ENCODE measurements around the gene LRRC56.

Gene LRRC56

DNA sequence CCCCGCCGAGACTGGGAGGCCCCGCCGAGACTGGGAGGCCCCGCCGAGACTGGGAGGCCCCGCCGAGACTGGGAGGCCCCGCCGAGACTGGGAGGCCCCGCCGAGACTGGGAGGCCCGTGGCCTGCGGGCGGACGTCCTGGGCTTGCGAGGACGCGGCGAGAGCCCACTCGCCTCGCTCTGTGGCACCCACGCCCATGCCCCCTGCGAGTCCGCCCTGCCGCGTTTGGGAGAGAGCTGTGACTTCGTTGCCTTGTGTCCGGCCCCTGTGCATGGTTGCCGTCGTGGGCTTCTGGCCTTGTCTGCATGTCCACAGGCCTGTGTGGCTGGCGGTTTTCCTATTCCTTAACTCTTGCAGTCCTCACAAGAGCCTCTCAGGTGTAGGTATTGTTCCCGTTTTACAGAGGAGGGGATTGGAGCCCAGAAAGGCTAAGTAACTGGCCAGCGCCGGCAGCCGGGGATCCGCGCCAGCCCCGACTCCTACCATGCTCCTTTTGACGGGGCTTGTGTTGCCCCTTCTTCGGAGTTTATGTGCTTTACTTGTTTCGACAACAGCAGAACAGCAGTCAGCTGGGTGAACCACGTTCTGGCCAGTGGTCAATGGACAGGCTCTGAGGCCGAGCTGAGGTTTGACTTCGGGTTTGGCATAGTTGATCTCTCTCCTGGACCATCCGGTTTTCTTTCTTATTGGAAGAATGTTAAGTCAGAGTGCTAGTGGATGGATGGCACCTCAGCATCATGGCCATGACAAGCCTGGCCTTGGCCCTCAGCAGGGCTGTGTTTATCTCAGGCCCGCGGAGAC, 39.7 kb downstream of the LRRC56 start:
- DNase-seq = no peak

DNA sequence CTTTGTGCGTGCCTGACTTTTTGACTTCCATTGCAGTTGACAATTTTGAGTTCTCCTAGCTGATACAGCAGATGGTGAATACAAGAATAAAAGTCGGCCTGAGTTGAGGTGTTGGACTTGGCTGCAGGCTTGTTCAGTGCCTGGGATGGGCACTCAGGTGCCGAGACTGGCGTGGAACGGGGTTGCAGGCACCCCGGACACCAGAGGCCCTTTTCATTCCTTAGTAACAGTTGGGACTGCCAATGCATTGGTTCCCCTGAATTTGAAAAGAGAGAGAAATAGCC, 40.2 kb downstream of the LRRC56 start:
- DNase-seq = no peak

DNA sequence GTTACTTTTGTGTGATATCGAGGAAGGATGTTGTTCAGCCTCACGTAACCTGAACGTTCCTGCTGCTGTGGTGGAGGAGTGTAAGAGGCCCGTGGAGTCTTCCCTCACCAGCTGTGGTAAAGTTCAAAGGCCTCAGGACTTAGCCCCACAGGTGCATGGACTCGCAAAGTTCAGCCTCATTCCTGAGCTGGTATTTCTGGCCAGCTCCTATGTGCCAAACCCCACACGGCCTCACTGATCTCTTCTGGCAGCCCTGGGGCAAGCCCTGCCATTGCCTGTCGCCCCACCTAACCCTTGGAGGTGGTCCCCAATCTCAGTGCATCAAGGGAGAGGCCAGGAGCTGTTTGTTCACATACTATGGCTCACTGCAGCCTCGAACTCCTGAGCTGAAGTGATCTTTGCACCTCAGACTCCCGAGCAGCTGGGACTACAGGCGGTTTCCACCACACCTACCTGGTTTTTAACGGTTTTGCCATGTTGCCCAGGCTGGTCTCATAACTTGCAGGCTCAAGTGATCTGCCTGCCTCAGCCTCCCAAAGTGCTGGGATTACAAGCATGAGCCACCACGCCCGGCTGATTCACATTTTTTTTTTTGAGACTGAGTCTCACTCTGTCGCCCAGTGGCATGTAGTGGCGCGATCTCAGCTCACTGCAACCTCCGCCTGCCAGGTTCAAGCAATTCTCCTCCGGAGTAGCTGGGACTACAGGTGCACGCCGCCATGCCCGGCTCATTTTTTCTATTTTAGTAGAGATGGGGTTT, 41.1 kb downstream of the LRRC56 start:
- no peak for DNase-seq

DNA sequence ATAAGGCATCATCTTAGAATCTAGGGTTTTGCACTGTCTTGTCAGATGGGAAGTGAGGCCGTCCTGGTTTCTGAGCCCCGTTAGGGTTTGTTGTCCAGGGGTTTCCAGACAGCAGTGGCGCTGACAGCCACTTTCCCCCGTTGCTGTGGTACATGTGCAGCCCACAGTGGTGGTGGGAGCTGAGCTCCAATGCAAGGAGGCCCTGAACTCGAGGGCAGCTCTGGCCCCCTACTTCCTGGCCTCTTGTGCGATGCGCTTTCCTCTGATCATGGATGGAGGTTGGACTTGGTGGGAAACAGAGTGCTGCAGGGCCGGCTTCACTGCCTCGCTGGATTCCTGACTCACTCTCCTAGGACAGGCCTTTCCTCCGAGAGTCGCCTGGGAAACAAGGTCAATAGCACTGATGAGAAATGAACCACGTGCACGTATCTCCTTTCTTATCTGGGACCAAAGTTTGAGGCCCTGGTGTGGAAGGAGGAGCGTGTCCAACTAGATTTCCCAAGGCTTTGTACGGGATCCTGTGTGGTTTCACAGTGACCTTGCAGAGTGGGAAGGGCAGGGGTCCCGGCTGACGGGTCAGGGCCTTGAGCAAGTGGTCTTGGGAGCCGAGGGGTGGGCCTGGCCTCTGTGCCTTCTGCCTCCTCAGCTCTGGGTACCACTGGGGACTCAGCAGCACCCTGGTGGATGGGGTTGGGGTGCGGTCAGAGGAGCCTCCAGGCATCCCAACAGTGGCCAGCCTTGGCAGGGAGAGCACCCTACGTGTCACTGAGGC, 42.7 kb downstream of the LRRC56 start:
- DNase-seq = no peak

DNA sequence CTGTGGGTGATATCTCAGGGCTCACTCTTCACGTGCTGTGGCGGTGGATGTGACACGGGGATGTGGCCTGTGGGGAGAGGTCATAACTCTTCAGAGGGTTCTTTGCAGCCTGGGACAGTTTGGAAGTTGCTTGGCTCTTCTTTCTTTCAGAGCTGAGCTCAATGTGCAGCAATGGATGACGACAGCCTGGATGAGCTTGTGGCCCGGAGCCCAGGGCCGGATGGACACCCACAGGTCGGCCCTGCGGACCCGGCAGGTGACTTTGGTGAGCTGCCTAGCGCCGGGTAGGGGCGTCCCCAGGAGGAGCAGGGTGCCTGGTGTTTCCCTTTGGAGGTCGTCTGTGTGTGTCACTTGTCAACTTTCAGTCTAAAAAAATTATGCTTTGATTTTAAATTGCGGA, 44.0 kb downstream of the LRRC56 start:
- no peak for DNase-seq

DNA sequence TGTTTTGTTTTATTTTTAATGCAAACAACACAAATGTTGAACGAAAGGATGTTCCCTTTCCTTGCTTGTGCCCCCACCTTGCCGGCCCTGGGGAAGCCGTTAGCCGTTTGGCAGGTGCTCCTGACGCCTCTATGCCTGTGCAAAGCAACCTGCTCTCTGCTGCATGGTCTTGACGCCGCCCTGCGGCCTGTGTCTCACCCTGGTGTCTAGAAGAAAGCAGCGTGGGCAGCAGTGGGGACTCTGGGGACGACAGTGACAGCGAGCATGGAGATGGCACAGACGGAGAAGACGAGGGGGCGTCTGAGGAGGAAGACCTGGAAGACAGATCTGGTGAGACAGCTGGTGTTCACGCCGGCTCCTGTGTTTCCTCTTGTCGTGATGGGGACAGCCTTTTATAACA, 44.4 kb downstream of the LRRC56 start:
- no peak for DNase-seq

DNA sequence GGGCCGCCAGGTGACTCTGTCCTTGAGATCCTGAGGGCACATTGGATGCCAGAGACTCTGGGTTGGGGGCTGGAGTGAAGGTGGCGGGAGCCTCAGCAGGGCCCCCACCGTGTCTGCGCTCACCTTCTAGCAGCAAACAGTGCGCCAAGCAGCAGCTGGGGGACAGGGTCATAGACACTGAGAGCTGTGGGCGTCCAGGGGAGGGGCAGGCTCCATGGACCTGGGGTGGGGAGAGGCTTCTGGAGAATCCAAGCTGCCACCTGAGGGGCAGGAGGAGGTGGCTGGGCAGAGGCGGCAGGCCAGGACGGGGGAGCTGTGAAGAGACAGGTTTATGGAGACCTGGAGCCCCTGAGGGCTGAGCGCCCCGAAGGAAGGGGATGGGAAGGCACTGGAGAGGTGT, 47.0 kb downstream of the LRRC56 start:
- DNase-seq = no peak

DNA sequence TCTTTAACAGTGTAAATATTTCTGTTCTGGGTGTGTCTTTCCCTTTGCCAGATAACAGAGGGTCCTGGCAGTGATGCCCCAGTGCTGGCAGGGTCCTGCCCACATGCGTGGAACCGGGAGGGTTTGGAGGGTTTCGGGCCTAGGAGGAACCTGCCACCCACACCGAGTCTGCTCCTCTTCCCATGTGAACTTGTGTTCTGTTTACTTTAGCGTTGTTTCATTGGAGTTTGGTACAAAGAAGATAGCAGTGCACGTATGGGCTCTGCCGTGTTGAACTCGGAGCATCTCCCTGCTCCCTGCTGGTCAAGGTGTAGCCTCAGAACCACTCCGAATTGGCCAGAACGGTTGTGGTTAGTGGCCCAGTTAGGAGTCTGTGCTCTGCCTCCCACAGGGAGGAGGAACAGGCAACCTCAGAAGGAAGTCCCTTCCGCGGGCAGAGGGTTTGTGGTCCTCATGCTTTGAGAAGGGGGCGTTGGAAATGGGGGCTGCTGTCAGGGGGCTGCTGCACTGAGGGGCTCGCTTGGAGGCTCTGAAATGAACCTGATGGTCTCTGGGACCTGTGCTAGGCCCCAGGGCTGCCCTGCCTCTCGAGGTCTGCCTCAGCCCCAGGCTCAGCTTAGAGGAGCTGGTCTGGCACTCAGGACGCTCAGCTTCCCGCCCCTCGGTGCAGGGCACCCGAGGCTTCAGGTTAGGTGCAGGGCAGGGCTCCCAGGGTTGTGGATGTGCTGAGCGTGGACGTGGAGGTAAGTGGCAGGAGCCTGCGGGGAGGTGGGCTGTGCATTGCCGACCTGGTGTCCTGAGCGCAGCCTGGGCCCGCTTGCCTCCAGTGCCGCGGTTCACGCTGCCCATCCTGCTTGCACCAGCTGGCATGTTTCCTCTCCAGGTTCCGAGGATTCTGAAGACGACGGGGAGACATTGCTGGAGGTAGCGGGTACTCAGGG, 49.3 kb downstream of the LRRC56 start:
- no peak for DNase-seq

DNA sequence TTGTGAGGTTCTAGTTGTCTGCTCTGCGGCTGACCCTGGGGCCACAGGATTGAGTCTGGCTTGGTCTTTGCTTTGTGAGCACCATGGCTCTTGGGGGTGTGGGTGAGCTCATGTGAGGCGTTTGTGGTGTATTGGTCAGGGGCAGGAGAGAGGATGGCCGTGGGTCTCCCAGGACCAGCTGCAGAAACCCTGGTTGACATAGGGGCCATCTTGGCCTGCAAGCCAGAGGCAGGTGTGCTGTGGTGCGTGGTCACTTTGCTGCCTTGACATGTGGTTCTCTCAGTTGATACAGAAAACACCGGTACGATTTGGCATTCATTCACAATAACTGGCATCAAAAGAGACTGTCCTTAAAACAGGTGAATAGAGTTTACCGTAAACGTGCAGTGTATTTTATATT, 50.2 kb downstream of the LRRC56 start:
- DNase-seq = no peak

DNA sequence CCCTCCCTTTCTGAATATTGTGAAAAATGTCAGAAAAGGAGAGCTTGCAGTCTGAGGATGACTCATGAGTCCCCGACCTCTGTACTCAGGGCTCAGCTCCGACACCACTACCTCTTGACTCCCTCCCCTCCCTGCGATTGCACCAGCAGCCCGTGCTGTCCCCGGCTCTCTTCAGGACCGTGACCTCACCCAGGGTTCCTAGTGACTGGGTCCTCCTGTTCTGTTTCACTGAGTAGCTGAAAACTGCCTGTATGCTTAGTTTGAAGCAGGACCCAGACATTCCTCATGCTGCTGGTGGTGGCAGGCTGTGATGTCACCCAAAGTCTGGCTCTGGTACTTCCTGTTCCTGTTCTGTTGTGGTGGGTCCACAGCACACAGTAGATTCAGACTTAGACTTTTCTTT, 50.7 kb downstream of the LRRC56 start:
- DNase-seq = peak; percentile 76

DNA sequence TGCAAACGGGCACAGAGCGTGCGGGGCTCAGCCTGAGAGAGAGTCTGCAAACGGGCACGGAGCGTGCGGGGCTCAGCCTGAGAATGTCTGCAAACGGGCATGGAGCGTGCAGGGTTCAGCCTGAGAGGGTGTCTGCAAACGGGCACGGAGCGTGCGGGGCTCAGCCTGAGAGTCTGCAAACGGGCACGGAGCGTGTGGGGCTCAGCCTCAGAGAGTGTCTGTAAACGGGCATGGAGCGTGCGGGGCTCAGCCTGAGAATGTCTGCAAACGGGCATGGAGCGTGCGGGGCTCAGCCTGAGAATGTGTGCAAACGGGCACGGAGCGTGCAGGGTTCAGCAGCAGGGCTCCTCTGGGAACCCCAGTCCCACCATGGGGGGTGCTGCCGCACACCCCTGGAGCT, 52.5 kb downstream of the LRRC56 start:
- no peak for DNase-seq

DNA sequence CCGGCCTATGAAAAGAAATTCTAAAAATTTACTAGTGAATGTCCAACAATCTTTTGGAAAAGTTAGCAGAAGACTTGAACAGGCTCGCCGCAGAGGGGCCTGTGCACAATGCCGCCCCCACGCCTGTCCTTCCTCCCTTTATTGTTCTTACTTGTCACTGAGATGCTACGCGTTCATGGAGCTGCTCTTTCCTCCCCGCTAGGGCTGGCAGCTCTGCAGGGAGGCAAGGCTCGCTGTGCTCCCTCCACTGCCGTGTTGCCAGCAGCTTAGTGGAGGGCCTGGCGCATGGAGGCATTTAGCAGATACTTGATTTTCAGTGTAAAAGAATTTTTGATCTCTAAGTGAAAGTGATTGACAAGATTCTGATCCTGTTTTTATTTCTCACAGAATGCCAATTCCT, 53.7 kb downstream of the LRRC56 start:
- no peak for DNase-seq

DNA sequence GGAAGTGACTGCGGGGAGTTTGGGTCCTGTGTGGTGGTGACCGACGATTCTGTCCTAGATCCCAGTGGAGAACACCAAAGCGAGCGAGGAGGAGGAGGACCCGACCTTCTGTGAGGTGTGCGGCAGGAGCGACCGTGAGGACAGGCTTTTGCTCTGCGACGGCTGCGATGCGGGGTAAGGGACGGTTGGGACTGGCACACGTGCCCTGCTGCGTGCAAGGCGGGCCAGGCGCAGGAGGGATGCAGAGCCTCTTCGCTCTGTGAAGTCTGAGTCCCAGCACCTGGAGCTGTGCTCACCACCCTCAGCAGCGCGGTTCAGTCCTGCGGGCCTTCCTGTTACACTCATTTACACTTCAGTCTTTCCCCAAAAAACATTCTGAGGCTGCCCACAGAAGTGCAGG, 55.2 kb downstream of the LRRC56 start:
- no peak for DNase-seq

DNA sequence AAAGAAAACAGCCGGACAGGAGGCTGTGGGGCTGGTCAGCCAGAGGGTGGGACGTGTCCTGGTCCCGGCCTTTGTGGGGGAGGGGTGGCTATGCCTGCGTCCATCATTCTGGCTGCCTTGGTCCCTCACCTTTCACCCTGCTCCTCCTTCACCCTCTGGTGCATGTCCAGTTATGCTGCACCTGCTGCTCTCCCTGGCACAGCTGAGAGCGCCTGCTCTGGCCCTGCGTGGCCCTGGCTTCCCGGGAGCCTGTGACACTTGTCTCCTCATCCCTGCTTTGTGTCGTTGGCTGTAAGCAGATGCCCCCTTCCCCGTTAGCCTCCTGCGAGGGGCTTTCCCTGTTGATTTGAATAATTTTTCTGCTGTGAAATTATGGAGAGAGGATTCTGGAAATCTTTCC, 55.6 kb downstream of the LRRC56 start:
- DNase-seq = no peak

DNA sequence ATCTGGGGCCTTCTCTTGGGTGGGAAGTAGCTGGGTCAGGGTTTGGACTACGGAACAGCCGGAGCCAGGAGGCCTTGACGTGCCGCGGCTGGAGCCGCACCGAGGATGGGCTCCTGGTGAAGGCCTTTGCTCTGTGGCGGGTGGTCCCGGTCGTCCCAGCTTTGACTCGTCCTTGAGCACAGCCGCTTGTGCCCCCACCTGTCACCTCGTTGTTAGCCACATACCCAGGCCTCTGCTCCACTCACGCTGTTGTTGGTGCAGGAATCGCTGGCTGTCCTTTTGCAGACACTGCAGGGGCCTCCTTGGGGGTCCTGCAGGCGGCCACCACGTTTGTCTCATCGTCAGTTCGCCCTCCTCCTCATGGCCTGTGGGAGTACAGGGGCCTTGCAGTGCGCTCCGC, 56.0 kb downstream of the LRRC56 start:
- no peak for DNase-seq

DNA sequence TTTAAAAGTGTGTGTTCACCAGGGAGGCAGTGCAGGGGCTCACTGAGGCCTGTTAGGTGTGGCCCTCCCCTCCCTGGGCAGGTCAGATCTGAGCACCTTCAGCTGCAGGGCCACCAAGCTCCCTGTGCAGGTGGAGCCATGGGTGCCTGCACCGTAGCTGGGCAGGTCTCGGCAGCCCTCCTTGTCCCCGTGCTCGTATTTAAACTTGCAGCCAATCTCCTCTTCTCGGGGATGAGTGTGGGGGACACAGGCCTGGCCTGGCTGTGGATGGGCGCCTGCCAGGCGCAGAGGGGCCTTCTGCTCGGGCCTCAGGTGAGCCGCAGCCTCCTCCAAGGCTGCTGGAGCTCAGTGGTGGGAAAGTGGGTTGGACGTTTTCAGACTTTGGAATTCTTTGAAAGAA, 58.1 kb downstream of the LRRC56 start:
- no peak for DNase-seq

DNA sequence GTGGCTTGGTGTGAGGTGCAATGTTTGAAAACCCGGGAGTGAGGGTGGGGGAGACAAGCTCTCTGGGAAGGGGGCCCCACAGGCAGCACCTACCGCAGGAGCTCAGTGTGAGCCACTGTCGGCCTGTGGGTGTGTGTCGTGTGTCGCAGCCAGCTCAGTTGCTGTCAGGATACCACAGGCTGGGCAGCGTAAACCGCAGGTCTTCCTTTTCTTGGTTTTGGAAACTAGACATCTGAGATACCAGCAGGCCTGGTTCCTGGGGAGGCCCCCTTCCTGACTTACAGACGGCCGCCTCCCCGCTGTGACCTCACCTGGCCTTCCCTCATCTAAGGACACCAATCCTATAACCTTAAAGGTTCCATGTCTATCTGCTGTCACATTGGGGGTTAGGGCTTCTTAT, 59.0 kb downstream of the LRRC56 start:
- DNase-seq = no peak

DNA sequence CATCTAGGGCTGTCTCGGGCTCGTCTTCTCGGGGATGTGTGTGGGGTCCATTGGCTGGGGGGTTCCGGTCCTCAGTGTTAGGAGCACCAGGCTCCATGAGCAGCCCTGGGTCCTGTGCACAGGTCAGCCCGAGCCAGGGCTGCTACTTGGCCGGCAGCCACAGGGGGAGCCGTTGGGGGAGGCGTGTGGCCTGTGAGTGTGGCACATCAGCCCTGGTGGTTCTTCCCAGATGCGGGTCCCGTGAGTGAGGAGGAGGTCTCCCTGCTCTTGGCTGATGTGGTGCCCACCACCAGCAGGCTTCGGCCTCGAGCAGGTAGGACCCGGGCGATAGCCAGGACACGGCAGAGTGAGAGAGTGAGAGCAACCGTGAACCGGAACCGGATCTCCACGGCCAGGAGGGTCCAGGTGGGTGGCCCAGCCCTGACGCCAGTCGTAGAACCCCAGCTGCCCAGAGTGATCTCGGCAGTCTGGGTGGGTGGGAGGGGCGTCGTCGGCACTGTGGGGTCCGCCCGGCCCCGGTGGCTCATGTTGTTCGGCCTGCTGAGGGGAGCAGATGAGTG, 59.9 kb downstream of the LRRC56 start:
- no peak for DNase-seq

DNA sequence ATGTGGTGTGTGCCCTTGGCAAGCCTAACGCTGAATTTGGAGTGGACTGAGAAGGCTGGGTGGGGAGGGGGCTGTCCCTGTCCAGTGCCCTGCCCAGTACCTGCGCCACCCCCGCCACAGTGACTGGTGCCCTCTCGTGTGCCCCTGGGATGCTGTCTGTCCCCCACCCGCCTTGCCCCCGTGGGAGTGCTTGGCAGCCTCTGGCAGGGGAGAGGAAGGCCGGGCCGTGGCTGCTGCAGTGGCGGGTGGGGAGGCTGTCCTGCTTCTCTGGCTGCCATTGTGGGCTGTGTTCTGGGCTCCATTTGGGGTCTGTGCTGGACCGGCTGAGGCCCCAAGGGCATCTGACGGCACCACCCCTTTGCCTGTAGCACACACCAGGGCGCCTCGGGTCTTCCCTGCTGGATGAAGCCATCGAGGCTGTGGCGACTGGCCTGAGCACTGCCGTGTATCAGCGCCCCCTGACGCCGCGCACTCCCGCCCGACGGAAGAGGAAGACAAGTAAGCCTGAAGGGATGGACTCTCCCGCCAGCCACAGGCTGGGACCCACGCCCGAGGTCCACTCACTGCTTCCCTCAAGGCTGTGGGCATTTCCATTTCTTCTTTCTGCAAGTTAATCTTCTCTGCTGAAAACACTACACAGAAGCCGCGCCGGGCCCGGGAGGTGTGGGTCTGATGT, 60.8 kb downstream of the LRRC56 start:
- no peak for DNase-seq

DNA sequence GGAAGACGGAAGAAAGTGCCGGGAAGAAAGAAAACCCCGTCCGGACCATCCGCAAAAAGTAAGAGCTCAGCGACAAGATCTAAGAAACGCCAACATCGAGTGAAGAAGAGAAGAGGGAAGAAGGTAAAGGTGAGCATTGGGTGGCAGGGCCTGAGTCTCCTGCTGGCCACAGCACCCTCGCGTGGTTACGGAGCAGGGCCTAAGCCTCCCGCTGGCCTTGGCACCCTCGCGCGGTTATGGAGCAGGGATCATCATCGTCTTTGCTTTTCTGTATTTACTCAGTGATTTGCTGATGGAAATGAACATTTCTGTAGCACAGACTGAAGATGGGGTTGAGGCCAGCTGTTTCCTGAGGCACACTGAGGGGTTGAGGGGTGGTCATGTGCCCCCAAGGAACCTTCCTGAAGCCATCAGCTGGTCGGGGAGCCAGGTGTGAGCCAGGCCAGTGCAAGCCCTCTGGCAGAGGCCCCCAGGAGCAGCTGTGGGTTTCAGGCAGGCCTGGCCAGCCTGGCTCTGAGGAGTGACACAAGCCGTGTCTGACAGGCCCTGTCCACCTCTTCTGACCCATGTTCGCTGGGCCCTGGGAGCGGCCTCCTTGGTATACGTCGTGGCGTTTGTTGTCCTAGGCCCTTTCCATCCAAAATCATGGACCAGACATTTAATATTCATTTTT, 64.4 kb downstream of the LRRC56 start:
- DNase-seq = no peak

DNA sequence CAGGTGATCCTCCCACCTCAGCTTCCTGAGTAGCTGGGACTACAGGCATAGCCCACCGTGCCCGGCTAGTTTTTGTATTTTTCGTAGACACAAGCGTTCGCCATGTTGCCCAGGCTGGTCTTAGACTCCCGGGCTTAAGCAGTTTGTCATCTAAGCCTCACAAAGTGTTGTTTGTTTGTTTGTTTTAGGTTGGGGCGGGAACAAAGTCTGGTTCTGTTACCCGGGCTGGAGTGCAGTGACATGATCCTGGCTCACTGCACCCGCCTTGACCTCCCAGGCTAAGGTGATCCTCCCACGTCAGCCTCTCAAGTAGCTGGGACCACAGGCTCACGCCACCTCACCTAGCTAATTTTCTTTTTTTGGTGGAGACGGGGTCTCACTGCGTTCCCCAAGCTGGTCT, 65.8 kb downstream of the LRRC56 start:
- DNase-seq = no peak

Measured in effector CD4-positive, alpha-beta T cell (primary cell).